GM23338 (cell line): ENCODE data around the gene ACSS3.

Source experiments
- CREB1 ChIP-seq: fragments of 250-450 bp; sonication (Bioruptor Pico); IDR thresholded peaks from 2 replicates; pipeline ENCODE4 v1.5.0; 2020; ENCODE audit warnings: low read depth, mild to moderate bottlenecking, moderate library complexity
- EZH2 ChIP-seq: fragments of 200-600 bp; sonication (generic); IDR thresholded peaks from one replicate; pipeline ENCODE4 v1.8.0; 2017; ENCODE audit warnings: antibody characterized with exemption, mild to moderate bottlenecking, low read depth; ENCODE audit not compliant: unreplicated experiment
- EZH2phosphoT487 ChIP-seq: fragments of 200-600 bp; sonication (generic); IDR thresholded peaks from one replicate; pipeline ENCODE4 v1.8.1; 2018; ENCODE audit warnings: antibody characterized with exemption; ENCODE audit not compliant: unreplicated experiment
- JUNB ChIP-seq: IDR thresholded peaks from one replicate; pipeline ENCODE4 v1.6.1; 2016; ENCODE audit warnings: antibody characterized with exemption; ENCODE audit not compliant: unreplicated experiment
- POLR2AphosphoS5 ChIP-seq: IDR thresholded peaks from 2 replicates; pipeline ENCODE4 v1.6.1; 2016; ENCODE audit warnings: antibody characterized with exemption, low read depth
- ZNF114 ChIP-seq: fragments of 250-450 bp; sonication (Bioruptor Pico); IDR thresholded peaks from 2 replicates; pipeline ENCODE4 v1.5.0; 2020; ENCODE audit warnings: mild to moderate bottlenecking, moderate library complexity
- ZNF331 ChIP-seq: fragments of 250-450 bp; sonication (Bioruptor Pico); IDR thresholded peaks from 2 replicates; pipeline ENCODE4 v1.5.0; 2020; ENCODE audit warnings: low read depth, mild to moderate bottlenecking, moderate library complexity
- TF ChIP-seq, protein P1 (sequence below), 2 experiments: fragments of 200-600 bp in 1 of 2; sonication (generic) in 1 of 2; conservative IDR thresholded peaks; 2 replicates each; pipeline versions ENCODE4 v1.5.1 to v1.6.1; 2016 to 2017; ENCODE audit warnings: antibody characterized with exemption in 2 of 2, low read depth in 2 of 2, mild to moderate bottlenecking in 2 of 2, moderate library complexity in 1 of 2
- TF ChIP-seq, protein P2 (sequence below): IDR thresholded peaks from one replicate; pipeline ENCODE4 v1.6.1; 2018; ENCODE audit warnings: antibody characterized with exemption; ENCODE audit not compliant: unreplicated experiment

DNA sequence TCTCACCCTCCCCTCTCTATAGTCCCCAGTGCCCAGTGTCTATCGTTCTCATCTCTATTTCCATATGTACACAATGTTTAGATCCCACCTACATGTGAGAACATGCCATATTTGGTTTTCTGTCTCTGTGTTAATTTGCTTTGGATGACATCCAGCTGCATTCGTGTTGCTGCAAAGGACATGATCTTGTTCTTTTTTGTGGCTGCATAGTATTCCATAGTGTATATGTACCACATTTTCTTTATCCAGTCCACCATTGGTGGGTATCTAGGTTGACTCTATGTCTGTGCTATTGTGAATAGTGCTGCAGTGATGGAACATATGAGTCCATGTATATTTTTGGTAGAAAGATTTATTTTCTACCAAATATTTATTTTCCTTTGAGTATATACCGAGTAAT is 45.7 kb downstream of the ACSS3 start:
- TF ChIP-seq, protein P1, sequence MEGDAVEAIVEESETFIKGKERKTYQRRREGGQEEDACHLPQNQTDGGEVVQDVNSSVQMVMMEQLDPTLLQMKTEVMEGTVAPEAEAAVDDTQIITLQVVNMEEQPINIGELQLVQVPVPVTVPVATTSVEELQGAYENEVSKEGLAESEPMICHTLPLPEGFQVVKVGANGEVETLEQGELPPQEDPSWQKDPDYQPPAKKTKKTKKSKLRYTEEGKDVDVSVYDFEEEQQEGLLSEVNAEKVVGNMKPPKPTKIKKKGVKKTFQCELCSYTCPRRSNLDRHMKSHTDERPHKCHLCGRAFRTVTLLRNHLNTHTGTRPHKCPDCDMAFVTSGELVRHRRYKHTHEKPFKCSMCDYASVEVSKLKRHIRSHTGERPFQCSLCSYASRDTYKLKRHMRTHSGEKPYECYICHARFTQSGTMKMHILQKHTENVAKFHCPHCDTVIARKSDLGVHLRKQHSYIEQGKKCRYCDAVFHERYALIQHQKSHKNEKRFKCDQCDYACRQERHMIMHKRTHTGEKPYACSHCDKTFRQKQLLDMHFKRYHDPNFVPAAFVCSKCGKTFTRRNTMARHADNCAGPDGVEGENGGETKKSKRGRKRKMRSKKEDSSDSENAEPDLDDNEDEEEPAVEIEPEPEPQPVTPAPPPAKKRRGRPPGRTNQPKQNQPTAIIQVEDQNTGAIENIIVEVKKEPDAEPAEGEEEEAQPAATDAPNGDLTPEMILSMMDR (conservative IDR thresholded peaks at IDR 0.05; ENCODE audit: low read depth in 2 of 2) = no peak
- TF ChIP-seq POLR2AphosphoS5 = no peak
- no peak for TF ChIP-seq CREB1 (CRISPR knock-in tag)
- TF ChIP-seq EZH2 = no peak
- TF ChIP-seq, protein P2, sequence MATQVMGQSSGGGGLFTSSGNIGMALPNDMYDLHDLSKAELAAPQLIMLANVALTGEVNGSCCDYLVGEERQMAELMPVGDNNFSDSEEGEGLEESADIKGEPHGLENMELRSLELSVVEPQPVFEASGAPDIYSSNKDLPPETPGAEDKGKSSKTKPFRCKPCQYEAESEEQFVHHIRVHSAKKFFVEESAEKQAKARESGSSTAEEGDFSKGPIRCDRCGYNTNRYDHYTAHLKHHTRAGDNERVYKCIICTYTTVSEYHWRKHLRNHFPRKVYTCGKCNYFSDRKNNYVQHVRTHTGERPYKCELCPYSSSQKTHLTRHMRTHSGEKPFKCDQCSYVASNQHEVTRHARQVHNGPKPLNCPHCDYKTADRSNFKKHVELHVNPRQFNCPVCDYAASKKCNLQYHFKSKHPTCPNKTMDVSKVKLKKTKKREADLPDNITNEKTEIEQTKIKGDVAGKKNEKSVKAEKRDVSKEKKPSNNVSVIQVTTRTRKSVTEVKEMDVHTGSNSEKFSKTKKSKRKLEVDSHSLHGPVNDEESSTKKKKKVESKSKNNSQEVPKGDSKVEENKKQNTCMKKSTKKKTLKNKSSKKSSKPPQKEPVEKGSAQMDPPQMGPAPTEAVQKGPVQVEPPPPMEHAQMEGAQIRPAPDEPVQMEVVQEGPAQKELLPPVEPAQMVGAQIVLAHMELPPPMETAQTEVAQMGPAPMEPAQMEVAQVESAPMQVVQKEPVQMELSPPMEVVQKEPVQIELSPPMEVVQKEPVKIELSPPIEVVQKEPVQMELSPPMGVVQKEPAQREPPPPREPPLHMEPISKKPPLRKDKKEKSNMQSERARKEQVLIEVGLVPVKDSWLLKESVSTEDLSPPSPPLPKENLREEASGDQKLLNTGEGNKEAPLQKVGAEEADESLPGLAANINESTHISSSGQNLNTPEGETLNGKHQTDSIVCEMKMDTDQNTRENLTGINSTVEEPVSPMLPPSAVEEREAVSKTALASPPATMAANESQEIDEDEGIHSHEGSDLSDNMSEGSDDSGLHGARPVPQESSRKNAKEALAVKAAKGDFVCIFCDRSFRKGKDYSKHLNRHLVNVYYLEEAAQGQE = no peak
- TF ChIP-seq ZNF331 (CRISPR knock-in tag) = no peak
- no peak for TF ChIP-seq EZH2phosphoT487
- TF ChIP-seq ZNF114 = no peak
- no peak for TF ChIP-seq JUNB
